ENCODE data around the gene IL16.
"Not testable (repeated sequence)": the region's sequence is repeated elsewhere in the genome, so short reads cannot be mapped to it uniquely, and the experiment has no call there.

Gene IL16

GRCh38 chr15:81346611-81347010, 149.9 kb downstream of the IL16 start:
- no peak for DNase-seq

DNA sequence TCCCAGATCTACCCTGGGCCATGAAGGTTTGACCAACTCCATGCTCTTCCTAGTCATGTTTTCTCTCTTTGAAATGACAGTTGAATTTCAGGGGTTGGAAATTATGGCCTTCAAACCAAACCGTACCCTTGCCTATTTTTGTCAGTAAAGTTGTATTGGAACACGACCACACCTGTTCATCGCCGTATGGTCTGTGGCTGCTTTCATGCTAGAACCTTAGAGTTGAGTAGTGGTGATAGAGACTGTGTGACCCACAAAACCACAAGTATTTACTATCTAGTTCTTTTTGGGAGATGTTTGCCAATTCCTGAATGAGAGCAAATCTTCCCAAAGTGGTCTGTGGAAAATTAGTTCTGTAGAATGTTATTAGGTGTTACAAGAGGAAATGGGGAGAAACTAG, 151.2 kb downstream of the IL16 start:
- DNase-seq, result no peak

DNA sequence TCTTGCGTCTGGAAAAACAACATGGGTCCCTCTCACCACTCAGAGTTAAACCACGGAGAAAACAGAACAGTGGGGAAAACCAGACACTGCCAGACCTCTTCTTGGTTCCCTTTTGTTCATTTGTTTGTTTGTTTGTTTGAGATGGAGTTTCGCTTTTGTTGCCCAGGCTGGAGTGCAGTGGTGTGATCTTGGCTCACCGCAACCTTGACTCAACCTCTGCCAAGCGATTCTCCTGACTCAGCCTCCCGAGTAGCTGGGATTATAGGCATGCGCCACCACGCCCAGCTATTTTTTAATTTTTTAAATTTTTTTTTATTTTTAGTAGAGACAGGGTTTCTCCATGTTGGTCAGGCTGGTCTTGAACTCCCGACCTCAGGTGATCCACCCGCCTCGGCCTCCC, 152.0 kb downstream of the IL16 start:
- not testable (repeated sequence) for DNase-seq

GRCh38 chr15:81349271-81349670, 152.6 kb downstream of the IL16 start:
- DNase-seq, result no peak

DNA sequence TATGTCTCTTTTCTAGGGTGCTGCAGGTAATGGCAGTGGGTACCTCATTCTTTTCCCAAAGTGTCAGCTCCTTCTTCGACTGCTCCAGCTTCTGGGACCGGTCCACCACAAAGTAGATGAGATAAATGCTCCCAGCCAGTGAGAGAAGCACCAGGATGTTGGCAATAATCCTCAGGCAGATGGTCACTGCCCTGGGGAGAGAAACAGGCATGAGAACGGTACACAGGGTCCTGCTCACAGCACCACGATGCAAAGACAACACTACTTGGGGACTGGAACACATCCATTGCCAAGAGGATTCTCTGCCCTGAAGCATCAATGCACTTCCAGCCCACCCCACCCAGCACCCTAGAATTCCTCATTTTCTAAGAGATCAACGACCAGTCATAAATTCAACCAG, 155.0 kb downstream of the IL16 start:
- DNase-seq, result no peak

DNA sequence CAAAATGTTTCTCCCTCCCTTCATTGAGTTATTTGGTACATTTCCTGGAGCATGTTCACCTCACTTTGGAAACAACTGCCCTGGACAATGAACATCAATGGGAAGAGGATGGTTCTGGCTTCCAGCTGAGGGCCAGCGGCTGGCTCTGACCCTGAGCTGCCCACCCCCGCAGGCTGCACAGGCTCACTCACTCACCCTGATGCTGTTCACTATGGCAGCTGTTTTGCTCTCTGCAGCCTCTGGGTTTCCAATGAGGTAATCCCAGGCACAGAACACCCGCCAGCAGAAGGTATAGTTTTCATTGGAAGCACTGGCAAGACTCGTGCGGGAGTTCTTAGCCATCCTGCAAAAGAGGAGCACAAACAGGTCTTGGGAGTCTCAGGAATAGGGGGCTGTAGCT, 159.6 kb downstream of the IL16 start:
- no peak for DNase-seq

GRCh38 chr15:81357180-81357686, 160.6 kb downstream of the IL16 start:
- DNase-seq, result no peak

- DNase-seq, result no peak
Measured at GRCh38 chr15:81358248-81358647, 161.6 kb downstream of the IL16 start.

DNA sequence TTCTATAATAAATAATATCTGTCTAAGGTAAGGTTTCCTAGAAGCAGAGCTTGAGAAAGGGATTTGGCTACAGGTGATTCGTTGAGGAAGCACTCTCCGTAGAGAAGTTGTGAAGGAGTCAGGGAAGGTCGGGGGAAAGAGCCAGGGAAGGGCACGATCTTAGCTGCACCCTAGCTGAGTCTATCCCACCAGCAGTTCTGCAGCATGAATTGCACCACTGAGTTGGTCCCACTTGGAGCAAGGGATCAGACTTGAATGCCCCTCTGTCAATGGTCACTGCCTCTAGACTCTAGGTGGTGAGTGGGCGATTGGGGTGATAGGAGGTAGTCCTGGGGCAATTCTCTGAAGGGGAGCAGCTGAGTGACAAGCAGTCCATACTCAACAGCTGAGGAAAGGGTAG, 163.8 kb downstream of the IL16 start:
- no peak for DNase-seq

DNA sequence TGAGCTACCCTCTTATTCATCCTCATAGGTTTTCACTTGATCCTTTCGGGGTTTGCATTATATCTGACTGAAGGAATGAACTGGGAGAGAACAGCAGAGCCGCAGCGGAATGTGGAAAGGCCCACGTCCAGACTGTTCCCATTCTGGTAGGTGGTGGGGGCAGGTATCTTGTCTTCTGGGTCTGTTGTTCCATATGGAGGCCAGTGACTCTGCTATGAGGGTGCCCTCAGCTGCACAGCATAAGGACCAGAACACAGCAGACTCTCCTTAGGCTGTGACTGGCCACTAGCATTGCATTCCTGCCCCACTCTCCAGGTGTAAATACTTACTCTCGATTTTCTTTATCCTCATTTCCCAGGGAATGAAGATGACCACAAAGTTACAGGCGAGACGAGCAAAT, 165.2 kb downstream of the IL16 start:
- DNase-seq, result no peak

DNA sequence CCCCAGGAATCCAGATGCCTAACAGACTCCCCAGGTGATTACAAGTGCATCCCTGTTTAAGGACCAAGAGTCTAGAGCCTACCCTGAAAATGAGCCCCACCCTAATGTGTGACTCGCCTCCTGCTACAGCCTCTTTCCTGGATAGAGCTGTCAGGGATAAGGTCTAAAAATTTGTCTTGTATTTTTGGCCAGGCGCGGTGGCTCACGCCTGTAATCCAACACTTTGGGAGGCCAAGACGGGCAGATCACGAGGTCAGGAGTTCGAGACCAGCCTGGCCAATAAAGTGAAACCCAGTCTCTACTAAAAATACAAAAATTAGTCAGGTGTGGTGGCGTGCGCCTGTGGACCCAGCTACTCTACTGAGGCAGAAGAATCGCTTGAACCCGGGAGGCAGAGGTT, 166.1 kb downstream of the IL16 start:
- no peak for DNase-seq

DNA sequence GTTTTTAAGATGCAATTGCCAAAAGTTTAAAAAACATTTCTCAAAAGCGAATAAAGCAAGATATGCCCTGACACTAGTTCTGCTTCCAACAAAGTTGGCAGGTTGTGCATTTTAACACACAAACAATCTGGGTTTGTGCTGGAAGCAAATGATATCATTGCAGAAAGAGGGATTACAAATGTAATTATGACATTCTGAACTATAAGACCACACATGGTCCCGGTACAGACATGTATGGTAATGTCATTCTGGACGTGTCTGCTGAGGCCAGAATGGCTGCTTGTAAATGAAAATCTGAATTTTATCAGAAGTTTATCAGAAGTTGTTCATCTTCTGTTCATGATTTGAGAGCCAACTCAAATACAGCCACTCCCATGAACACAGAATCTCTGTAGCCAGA, 166.6 kb downstream of the IL16 start:
- DNase-seq, result no peak
